ENCODE results near the gene ARHGAP6. TPM values are rescaled to one million over a fixed set of nuclear protein-coding genes. Genes with fewer than 3 reads are reported as not detected.
"Not testable (repeated sequence)": the region's sequence is repeated elsewhere in the genome, so short reads cannot be mapped to it uniquely, and the experiment has no call there.

ARHGAP6 gene
- total and polyA plus RNA-seq, 2 experiments from 2014 or later, result 0.08 to 0.54 TPM

- Histone ChIP-seq H3K9me2 (ENCODE audit: insufficient read depth) (no peaks in the 10 kb centered on the region), H3K9me3 (ENCODE audit: low read depth) (no peaks in the 10 kb centered on the region), H3K27ac (no peak overlapping the region), H3K4me3 (no peak overlapping the region), H3K79me2 (ENCODE audit: insufficient read depth) (no peaks in the 10 kb centered on the region), H3F3A (ENCODE audit: insufficient read depth) (no peaks in the 10 kb centered on the region), H3K27me3 (replicated peaks; ENCODE audit: insufficient read depth) (no peaks in the 10 kb centered on the region), H3K4me1 (ENCODE audit: insufficient read depth) (no peaks in the 10 kb centered on the region), H4K20me1 (ENCODE audit: insufficient read depth) (no peaks in the 10 kb centered on the region), H3K4me2 (ENCODE audit: unreplicated experiment) (no peak overlapping the region), H2AFZ (no peak overlapping the region), H3K36me3 (ENCODE audit: low read depth) (no peaks in the 10 kb centered on the region), H3K9ac (no peak overlapping the region)
- TF ChIP-seq EZH2phosphoT487 (IDR thresholded peaks at IDR 0.05; ENCODE audit: insufficient read depth, low read depth) (no peak), EZH2 (IDR thresholded peaks at IDR 0.05; ENCODE audit: insufficient read depth, poor library complexity, severe bottlenecking) (no peak)
- WGBS, 2 experiments (ENCODE audit: low coverage in 1 of 2, low lambda C conversion rate in 2 of 2, missing lambda C conversion rate in 2 of 2), result 77 to 79% methylated on average over 7 of the region's 7 CpGs
- in situ Hi-C loops (cut with MboI), result no loop called here
- DNase-seq, result no peak
These were observed 297.9 kb downstream of the ARHGAP6 start for GRCh38 chrX:11367609-11368430.

GRCh38 chrX:11366998-11367595, 298.6 kb downstream of the ARHGAP6 start:
- Histone ChIP-seq H3K79me2 (ENCODE audit: insufficient read depth) (no peaks in the 10 kb centered on the region), H3K27ac (no peak overlapping the region), H2AFZ (no peak overlapping the region), H3K36me3 (ENCODE audit: low read depth) (no peaks in the 10 kb centered on the region), H3K27me3 (replicated peaks; ENCODE audit: insufficient read depth) (no peaks in the 10 kb centered on the region), H3K4me2 (ENCODE audit: unreplicated experiment) (no peak overlapping the region), H3K9me2 (ENCODE audit: insufficient read depth) (no peaks in the 10 kb centered on the region), H3F3A (ENCODE audit: insufficient read depth) (no peaks in the 10 kb centered on the region), H3K9ac (no peak overlapping the region), H3K4me1 (ENCODE audit: insufficient read depth) (no peaks in the 10 kb centered on the region), H4K20me1 (ENCODE audit: insufficient read depth) (no peaks in the 10 kb centered on the region), H3K9me3 (ENCODE audit: low read depth) (no peaks in the 10 kb centered on the region), H3K4me3 (no peak overlapping the region)
- in situ Hi-C loops (cut with MboI), result no loop called here
- TF ChIP-seq EZH2phosphoT487 (IDR thresholded peaks at IDR 0.05; ENCODE audit: insufficient read depth, low read depth) (no peak), EZH2 (IDR thresholded peaks at IDR 0.05; ENCODE audit: insufficient read depth, poor library complexity, severe bottlenecking) (no peak)
- WGBS, 2 experiments (ENCODE audit: low coverage in 1 of 2, low lambda C conversion rate in 2 of 2, missing lambda C conversion rate in 2 of 2), result 88 to 91% methylated on average over 2 of the region's 2 CpGs
- no peak for DNase-seq

- Histone ChIP-seq H3F3A (ENCODE audit: insufficient read depth) (no peaks in the 10 kb centered on the region), H3K27ac (no peak overlapping the region), H3K4me3 (no peak overlapping the region), H3K9me2 (ENCODE audit: insufficient read depth) (no peaks in the 10 kb centered on the region), H3K9ac (no peak overlapping the region), H3K9me3 (ENCODE audit: low read depth) (no peaks in the 10 kb centered on the region), H3K36me3 (ENCODE audit: low read depth) (no peaks in the 10 kb centered on the region), H3K27me3 (replicated peaks; ENCODE audit: insufficient read depth) (no peaks in the 10 kb centered on the region), H4K20me1 (ENCODE audit: insufficient read depth) (no peaks in the 10 kb centered on the region), H3K79me2 (ENCODE audit: insufficient read depth) (no peaks in the 10 kb centered on the region), H3K4me1 (ENCODE audit: insufficient read depth) (no peaks in the 10 kb centered on the region), H3K4me2 (ENCODE audit: unreplicated experiment) (no peak overlapping the region), H2AFZ (no peak overlapping the region)
- TF ChIP-seq EZH2phosphoT487 (IDR thresholded peaks at IDR 0.05; ENCODE audit: insufficient read depth, low read depth) (no peak), EZH2 (IDR thresholded peaks at IDR 0.05; ENCODE audit: insufficient read depth, poor library complexity, severe bottlenecking) (no peak)
- 96 to 98% methylated on average over 3 of the region's 3 CpGs for WGBS, 2 experiments (ENCODE audit: low coverage in 1 of 2, low lambda C conversion rate in 2 of 2, missing lambda C conversion rate in 2 of 2)
- in situ Hi-C loops (cut with MboI), result no loop called here
- no peak for DNase-seq
These were observed 300.3 kb downstream of the ARHGAP6 start for GRCh38 chrX:11365426-11365825.

- TF ChIP-seq EZH2 (IDR thresholded peaks at IDR 0.05; ENCODE audit: insufficient read depth, poor library complexity, severe bottlenecking) (no peak), EZH2phosphoT487 (IDR thresholded peaks at IDR 0.05; ENCODE audit: insufficient read depth, low read depth) (no peak)
- Histone ChIP-seq H3K9ac (no peak overlapping the region), H3F3A (ENCODE audit: insufficient read depth) (no peaks in the 10 kb centered on the region), H3K79me2 (ENCODE audit: insufficient read depth) (no peaks in the 10 kb centered on the region), H3K27ac (no peak overlapping the region), H3K36me3 (ENCODE audit: low read depth) (no peaks in the 10 kb centered on the region), H2AFZ (no peak overlapping the region), H4K20me1 (ENCODE audit: insufficient read depth) (no peaks in the 10 kb centered on the region), H3K27me3 (replicated peaks; ENCODE audit: insufficient read depth) (no peaks in the 10 kb centered on the region), H3K9me2 (ENCODE audit: insufficient read depth) (no peaks in the 10 kb centered on the region), H3K4me3 (no peak overlapping the region), H3K4me1 (ENCODE audit: insufficient read depth) (no peaks in the 10 kb centered on the region), H3K4me2 (ENCODE audit: unreplicated experiment) (no peak overlapping the region), H3K9me3 (ENCODE audit: low read depth) (no peaks in the 10 kb centered on the region)
- in situ Hi-C loops (cut with MboI), result no loop called here
- DNase-seq, result no peak
- WGBS, 2 experiments (ENCODE audit: low coverage in 1 of 2, low lambda C conversion rate in 2 of 2, missing lambda C conversion rate in 2 of 2), result 93 to 100% methylated on average over 1 to 3 of the region's 3 CpGs
These were observed 300.9 kb downstream of the ARHGAP6 start for GRCh38 chrX:11364835-11365234.

DNA sequence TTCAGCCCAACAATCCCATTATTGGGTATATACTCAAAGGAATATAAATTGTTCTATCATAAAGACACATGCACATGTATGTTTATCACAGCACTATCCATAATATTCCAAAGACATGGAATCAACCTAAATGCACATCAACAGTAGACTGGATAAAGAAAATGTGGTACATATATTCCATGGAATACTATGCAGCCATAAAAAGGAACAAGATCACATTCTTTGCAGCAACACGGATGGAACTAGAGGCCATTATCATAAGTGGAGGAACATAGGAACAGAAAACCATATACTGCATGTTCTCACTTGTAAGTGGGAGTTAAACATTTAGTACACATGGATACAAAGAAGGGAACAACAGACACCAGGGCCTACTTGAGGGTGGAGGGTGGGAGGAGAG, 301.9 kb downstream of the ARHGAP6 start:
- not testable (repeated sequence) for DNase-seq

More for the DNA sequence above, 301.9 kb downstream of the ARHGAP6 start:
- H3K79me2 ChIP-seq (ENCODE audit: insufficient read depth); H3K27ac ChIP-seq; H3K4me3 ChIP-seq; in situ Hi-C loops (cut with MboI); H3K4me1 ChIP-seq (ENCODE audit: insufficient read depth); H2AFZ ChIP-seq; H3K9me2 ChIP-seq (ENCODE audit: insufficient read depth); H3F3A ChIP-seq (ENCODE audit: insufficient read depth); H4K20me1 ChIP-seq (ENCODE audit: insufficient read depth); H3K36me3 ChIP-seq (ENCODE audit: low read depth); H3K27me3 ChIP-seq (replicated peaks; ENCODE audit: insufficient read depth); H3K4me2 ChIP-seq (ENCODE audit: unreplicated experiment); H3K9me3 ChIP-seq (ENCODE audit: low read depth); H3K9ac ChIP-seq: not testable (repeated sequence)
- 57 to 59% methylated on average over 1 of the region's 1 CpG for WGBS, 2 experiments (ENCODE audit: low coverage in 1 of 2, low lambda C conversion rate in 2 of 2, missing lambda C conversion rate in 2 of 2)

Measured in GM23248 (cell line).